ENCODE results near the gene C18orf63.

GRCh38 chr18:74390900-74391299, 75.3 kb downstream of the C18orf63 start:
- TF ChIP-seq, protein P1, sequence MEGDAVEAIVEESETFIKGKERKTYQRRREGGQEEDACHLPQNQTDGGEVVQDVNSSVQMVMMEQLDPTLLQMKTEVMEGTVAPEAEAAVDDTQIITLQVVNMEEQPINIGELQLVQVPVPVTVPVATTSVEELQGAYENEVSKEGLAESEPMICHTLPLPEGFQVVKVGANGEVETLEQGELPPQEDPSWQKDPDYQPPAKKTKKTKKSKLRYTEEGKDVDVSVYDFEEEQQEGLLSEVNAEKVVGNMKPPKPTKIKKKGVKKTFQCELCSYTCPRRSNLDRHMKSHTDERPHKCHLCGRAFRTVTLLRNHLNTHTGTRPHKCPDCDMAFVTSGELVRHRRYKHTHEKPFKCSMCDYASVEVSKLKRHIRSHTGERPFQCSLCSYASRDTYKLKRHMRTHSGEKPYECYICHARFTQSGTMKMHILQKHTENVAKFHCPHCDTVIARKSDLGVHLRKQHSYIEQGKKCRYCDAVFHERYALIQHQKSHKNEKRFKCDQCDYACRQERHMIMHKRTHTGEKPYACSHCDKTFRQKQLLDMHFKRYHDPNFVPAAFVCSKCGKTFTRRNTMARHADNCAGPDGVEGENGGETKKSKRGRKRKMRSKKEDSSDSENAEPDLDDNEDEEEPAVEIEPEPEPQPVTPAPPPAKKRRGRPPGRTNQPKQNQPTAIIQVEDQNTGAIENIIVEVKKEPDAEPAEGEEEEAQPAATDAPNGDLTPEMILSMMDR (tag by site-specific recombination; IDR thresholded peaks at IDR 0.05) = no peak
- TF ChIP-seq ZNF248 (tag by site-specific recombination; IDR thresholded peaks at IDR 0.05) = no peak
- no peak for TF ChIP-seq KLF1 (tag by site-specific recombination; IDR thresholded peaks at IDR 0.05)
- no peak for TF ChIP-seq ZFP37 (tag by site-specific recombination; IDR thresholded peaks at IDR 0.05)
- TF ChIP-seq ZNF558 (tag by site-specific recombination; IDR thresholded peaks at IDR 0.05) = no peak
- no peak for TF ChIP-seq ZNF670 (tag by site-specific recombination; IDR thresholded peaks at IDR 0.05; ENCODE audit: low read depth)
- no peak for TF ChIP-seq ZNF610 (tag by site-specific recombination; IDR thresholded peaks at IDR 0.05; ENCODE audit: borderline replicate concordance)
- TF ChIP-seq PRDM10 (tag by site-specific recombination; IDR thresholded peaks at IDR 0.05) = no peak
- no peak for TF ChIP-seq KLF10 (tag by site-specific recombination; IDR thresholded peaks at IDR 0.05)
